Measurements from ENCODE around the gene FGF14.

The FGF14 gene

DNA sequence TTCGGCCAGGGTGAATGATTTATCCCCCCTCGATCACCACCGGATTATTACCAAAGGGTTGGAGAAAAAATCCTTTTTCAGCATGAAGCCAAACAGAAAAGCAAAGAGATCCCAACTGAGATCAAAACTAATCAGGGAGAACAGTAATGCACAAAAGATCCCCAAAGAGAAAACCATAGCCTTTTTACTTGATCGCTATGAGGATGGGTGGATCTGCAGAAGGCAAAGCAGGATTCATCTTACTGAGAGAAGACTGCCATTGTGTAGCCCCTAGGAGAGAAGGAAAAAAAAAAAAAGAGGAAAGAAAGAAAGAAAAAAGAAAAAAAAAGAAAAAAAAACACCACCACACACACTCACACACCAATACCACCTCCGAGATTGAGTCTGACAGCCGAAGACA lies at the start of gene FGF14:
FGF14 (minus strand) TSS at position 283 of the 400 bp plus-strand sequence.
- DNase-seq (ENCODE audit: low read depth in 2 of 3, low spot score in 2 of 3): no peak

DNA sequence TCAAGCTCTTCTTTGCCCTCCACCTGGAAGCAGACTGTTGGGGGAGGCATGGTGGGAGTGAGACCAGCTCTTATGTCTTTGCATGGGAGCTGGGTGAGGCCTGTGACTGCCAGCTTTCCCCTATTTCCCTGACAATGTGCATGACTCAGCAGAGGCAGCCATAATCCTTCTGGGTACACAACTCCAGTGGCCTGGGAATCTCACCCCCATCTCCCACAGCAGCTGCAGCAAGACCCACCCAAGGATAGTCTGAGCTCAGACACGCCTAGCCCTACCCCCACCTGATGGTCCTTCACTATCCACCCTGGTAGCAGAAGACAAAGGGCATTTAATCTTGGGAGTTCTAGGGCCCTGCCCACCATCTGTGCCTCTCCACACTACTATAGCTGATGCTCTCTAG lies 41.4 kb upstream of the FGF14 start:
- no peak for DNase-seq (ENCODE audit: low read depth in 2 of 3, low spot score in 2 of 3)

DNA sequence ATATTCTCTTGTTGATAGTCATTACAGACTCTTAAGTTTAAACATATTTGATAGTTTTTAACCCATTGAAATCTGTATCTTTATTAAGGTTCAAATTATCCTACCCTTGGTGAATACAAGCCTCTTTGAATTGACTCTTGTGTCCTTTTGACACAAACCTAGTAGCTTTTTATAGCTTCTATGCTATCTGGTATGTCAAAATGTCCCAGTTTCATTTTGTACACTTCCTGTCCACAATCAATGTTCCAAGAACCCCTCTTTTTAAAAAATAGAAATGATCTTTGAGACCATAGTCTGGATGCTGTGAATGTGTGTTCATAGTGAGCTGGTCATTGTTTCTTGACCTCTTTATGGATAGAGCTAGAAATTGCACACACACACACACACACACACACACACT lies 39.2 kb upstream of the FGF14 start:
- no peak for DNase-seq (ENCODE audit: low read depth in 2 of 3, low spot score in 2 of 3)

DNA sequence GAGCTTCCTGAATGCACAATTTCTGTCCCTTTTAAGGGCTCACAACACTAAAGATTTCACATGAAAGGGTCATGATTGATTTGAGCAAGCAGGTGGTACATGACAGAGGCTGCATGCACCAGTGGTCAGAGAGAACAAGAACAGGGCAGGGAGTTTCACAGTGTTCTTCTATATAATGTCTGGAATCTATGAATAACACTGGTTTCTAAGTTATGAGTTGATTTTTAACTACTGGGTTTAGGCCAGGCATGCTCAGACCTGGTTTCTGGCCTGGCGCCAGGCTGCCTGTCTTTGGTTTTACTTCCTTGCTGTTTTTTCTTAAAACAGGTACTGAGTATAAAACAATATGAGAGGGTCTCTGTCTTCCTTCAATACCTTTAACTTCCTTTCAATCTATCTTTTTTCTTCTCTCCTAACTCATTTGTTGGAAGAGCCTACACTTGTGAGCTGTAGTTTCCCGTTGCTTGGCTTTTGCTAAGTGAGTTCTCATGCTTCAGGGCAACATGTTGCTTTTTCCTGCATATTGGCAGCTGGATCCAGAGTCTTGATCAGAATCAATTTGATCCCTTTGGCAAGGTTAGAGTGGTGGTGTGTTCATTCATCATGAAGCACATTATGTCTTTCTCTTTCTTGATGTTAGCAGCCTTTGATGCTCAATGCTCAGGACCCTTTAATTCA lies 38.5 kb upstream of the FGF14 start:
- DNase-seq (ENCODE audit: low read depth in 2 of 3, low spot score in 2 of 3): no peak

DNA sequence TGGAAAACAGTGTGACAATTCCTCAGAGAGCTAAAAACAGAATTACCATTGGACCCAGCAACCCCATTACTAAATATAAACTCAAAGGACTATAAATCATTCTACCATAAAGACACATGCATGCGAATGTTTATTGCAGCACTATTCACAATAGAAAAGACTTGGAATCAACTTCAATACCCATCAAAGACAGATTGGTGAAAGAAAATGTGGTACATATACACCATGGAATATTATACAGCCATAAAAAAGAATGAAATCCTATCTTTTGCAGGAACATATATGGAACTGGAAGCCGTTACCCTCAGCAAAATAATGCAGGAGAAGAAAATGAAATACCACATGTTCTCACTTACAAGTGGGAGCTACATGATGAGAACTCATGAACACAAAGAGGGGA lies 20.8 kb upstream of the FGF14 start:
- no peak for DNase-seq (ENCODE audit: low read depth in 2 of 3, low spot score in 2 of 3)

DNA sequence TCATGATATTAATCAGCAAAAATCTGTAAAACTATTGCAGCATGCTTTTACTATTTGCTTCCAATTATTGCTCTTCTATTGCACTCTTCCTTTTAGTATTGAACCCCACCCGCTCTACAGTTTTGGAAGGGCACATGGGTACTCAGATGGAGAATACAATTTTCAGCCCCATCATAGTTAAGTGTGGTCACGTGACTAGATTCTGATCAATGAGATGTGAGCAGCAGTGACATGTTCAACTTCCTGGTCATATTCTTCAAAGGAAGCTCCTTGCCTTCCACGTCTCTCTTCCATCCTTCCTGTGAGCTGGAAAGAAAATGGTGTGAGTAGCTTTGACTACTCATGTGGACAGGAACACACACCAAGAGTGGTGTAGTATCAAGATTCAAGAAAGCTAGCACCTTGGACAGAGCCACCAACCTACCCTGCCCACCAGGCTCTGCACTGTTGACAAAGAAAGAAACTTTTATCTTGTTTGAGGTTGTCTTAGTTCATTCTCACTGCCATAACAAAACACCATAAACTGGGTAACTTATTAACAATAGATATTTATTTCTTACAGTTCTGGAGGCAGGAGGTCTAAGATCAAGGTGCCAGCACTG lies 3.8 kb upstream of the FGF14 start:
- DNase-seq (ENCODE audit: low read depth in 2 of 3, low spot score in 2 of 3): no peak

DNA sequence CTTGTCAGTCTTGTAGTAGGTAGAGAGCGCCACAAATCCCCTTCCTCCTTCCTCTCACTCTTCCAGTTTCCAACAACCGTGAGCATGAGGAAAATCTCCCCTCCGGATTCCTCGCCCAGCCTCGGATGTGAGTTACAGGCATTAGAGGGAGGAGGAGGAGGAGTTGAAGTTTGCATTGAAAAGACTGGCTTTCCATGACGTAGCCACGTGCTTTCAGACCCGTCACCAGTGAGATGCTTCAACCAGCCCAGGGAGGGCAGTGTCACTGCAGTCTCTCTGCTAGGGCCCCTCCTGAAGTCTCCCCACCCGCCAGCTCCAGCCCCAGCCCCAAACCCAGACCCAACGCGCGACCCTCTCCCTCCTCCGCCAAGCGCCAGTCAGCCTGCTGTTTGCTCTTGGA lies 442 bp upstream of the FGF14 start:
- DNase-seq (ENCODE audit: low read depth in 2 of 3, low spot score in 2 of 3): no peak

DNA sequence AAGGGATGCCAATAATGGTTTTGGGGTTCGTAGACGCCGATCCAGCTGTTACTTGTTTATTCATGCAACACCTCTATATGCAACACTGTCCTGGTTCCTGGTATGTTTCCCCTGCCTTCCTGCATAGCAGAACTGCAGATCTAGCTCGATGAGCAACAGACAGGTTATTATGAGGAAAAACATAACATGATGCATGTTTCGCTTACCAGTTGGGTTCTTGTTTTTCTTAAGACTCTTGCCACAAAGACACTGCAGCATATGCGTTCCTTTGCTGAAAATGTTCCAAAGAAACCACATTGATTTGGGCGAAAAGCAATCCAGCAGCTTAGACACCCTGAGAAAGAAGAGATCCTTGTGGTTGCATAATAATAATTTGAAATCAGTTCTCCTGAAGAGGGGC lies 583 bp downstream of the FGF14 start:
- DNase-seq (ENCODE audit: low read depth in 2 of 3, low spot score in 2 of 3): no peak

DNA sequence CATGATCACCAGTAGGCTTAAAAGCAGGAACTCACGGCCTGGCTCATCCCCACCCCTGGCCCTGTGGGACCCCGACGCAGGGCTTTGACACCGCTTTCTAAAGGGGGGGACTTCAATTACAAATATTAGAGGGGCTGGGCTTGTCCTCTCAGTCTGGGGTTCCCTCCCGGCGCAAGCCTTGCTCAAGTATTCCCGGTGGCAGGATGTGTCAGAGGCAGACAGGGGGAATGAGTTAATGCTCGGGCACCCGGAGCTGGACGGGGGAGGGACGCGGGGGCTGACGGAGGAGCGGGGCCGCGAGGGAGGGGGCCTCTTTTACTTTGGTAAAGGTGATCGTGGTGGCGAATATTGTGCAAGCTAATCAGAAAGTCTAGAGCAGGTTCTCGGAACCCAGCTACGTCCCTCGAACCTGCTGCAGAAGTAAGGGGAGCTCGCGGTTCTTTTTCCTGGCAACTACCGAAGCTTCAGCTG lies 1.1 kb downstream of the FGF14 start:
- DNase-seq (ENCODE audit: low read depth in 2 of 3, low spot score in 2 of 3): no peak

DNA sequence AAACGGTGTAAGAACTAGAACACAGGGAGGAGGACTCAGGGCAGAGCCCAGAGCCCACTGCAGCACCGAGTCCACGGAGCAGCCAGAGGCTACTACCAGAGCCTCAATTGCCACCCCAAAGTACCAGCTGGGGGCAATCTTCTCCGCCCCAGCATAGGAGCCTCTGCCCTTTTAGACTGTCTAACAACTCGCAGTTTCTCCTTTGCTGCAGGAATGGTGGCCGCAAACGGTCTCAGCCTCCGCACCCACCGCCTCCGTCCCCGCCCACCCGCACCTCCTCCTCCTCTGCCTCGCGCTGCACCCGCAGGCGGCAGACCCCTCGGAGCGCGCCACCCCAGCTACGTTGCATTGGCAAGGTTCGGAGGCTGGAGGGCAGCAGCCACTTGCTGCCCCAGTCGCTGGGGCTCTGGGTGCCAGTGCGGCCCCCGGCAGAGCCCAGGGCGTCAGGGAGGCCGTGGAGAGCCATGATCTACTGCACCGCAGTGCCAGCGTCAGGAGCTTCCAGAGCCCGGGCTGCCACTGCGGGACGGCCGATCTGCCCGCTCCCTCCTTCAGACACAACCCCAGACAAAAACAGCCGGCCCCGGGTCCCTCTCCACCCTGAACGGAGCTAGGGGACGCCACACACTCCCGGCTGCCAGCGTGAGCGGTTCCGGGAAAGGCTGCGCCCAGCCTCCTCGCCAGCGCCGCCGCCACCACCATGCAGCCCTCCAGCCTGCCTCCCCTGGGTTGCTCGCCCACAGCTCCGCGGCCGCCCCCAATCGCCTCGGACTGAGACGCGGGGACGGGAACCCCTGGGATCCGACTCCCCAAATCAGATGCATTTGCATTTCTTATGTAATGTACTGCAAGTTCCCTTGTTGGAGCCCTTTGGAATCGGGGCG lies 1.8 kb downstream of the FGF14 start:
- no peak for DNase-seq (ENCODE audit: low read depth in 2 of 3, low spot score in 2 of 3)

DNA sequence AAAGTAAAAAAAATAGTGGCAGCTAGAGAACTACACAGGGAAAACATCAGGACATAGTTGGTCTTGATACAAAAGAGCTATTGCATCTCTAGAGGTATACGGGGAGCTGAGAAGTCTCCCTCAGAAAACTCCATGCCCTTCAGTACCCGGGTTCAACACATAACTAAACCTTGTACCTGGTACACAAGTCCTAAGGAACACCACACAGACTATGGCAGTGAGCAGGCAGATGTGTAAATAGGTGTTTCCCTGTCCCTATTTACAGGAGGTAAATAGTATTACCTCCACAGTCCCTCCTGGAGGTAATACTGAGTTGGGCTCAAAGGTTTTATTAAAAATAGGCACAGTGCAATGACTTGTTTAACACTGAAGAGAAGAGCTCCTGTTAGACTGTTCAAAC lies 5.9 kb downstream of the FGF14 start:
- DNase-seq (ENCODE audit: low read depth in 2 of 3, low spot score in 2 of 3): no peak

DNA sequence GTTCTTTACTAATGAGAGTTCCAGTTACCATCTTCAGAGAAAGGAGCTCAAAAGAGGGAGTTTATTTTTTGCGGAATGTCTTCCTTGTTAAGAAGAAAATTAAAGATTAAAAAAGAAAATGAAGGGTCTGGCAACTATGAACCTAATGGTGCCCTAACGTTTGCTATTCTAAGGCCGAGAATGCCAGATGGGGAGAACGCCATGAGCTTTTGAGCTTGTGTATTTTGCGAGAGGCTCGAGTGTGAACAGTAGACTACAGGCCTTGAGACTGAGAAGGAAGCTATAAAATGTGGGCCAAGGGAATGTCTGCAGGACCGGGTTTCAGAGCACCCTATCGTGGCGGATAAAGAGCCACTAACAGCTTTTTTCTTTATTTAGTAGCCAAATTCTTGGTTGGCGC lies 6.7 kb downstream of the FGF14 start:
- DNase-seq (ENCODE audit: low read depth in 2 of 3, low spot score in 2 of 3): no peak

DNA sequence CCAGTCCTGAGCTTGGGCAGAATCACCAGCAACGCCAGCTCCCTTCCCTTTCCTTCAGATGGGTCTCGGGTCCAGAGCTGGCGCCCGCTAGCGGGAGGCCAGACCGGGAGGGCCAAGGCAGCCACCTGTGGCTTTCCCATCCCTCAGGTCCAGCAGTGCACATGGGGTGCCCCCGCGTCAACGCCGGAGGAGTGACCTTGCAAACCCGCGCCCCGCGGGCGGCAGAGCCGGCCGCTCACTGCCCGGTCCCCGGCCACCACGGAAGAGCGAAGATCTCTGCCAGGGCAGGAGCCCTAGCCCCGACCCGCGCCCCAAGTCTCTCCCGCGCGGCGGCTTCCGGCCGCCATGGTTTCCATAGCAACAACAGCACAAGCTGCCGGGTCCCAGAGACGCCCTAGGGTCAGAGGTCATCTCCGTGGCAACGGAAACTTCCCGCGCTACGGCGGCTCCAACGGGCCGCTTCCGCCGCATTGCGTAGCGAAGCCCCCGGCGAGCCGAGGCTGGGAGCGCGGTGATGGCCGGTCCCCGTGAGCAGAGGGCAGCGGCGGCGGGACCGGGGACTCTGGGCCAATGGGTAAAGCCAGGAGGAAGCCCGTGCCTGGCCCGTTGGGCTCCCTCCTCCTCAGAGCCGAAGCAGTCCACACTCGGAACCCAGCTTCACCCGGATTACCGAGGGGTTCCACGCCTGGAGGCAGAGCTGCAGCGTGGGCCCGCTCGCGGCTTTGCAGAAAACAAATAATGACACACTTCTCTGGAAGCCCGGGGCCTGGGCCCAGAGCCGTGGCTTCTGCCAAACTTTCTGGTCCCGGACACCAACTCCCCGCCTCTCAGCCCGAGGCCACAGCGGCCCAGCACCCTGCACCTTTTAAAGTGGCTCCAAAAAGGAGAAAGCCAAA lies 7.4 kb downstream of the FGF14 start:
- peak; percentile 82 to 97 (median 93) for DNase-seq (ENCODE audit: low read depth in 2 of 3, low spot score in 2 of 3)

DNA sequence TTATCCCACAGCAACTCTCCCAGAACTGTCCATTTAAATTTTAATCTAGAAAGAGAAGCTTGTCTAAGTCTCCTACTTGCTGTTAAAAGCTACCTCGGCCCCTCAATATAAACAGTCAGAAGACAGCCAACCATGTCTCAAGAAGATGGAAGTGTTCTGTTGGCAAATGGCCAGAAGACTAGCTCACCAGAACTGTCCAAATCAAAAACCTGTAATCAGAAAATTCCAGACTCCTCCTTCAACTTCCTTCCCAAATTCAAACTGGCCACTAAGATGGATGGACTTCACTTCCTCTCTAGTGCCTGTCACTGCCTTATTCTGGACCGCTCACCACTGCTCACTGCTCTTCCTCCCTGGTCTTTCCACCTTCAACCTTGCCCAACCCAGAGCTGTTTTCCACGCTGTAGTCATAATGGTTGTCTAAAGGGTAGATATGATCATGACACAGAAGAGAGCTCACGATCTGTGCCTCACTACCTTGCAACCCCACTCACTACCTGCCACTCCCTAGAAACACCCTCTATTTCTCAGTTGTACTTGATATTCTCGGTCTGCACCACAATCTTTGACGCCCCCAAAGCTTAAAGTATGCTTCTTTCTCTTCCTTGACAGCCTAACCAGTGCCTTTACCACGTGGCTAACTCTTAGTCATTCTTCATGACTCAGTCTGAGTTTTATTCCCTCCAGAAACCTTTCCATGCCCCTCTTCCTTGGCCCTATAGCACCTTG lies 9.2 kb downstream of the FGF14 start:
- DNase-seq (ENCODE audit: low read depth in 2 of 3, low spot score in 2 of 3): no peak

DNA sequence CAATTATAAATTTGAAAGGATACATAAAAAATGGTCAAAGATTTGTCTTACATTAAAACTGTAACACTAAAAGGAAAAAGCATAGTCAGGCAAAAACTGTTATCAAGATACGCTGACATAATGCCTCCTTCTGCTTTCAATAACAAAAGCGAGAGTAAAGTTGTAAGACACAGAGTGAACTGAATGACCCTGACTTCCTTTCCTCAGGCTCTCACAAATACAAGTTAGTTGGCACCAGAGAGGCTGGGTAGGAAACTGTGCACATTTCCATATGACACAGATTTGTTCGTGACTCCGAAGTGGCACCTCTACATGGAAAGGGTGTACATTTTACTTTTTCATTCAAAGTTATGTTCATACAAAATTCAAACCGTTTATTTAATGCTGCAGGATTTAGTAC lies 15.4 kb downstream of the FGF14 start:
- no peak for DNase-seq (ENCODE audit: low read depth in 2 of 3, low spot score in 2 of 3)

DNA sequence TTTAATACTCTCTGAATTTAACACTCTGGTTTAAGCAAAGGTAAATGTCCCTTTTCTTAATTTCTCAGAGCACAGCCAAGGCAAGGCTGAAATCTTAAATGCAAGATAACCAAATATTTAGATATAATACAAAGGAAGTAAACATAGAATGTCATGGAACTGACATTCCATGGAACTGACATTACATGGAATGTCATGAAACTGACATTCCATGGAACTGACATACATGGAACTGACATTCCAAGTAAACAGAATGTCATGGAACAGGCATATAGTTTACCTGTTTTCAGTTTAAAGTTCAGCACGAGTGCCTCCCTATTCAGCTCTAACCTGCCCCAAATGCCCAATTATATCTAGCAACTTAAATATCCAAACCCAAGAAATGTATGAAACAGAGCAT lies 21.8 kb downstream of the FGF14 start:
- no peak for DNase-seq (ENCODE audit: low read depth in 2 of 3, low spot score in 2 of 3)

DNA sequence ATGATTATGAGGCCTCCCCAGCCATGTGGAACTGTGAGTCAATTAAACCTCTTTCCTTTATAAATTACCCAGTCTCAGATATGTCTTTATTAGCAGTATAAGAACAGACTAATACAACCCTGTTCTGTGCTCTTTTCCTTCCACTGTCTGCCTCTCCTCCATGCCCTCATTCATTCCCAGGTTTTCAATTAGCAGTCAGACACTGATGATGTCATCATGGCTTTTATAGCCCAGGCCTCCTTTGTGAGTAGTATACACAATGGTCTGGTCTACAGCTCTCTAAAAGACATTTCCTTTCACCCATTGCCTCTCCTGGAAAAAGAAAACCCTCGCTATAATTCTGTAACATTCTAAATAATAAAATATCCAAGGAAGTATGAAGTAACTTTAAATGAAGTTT lies 25.5 kb downstream of the FGF14 start:
- no peak for DNase-seq (ENCODE audit: low read depth in 2 of 3, low spot score in 2 of 3)

DNA sequence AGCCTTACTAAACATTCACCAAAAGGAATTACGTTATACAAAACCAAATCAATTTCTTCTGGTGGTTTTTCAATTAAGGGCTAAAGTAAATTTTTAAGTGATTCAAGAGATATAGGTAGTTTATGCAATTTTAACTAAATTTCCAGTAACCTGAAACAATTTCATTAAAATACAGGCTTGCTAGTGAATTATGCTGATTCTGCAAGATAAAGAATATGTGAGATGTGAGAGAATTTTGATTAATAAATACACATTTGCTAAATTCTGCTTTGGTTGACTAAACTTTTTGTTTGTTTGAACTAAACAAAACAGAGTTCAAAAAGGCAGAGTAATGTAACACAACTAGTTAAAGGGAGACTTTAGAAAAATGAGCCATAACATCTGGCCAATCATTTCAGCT lies 27.1 kb downstream of the FGF14 start:
- DNase-seq (ENCODE audit: low read depth in 2 of 3, low spot score in 2 of 3): no peak

DNA sequence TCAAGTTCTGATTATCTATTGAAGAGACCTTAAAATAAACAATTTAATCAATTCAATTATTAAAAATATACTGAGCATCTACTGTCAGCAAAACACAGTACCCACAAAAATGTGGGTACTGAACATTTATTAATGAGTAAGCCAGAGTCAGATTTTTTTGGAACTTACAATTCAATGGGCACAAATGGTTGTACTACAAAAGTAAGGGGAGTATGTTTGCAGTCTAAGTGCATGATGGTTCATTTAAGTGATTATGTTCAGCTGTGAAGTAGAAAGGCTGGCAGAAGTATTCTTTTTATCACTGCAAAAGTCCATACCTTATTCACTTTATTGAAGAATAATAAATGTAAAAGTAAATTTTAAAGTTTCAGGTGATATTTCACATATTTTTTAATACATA lies 27.6 kb downstream of the FGF14 start:
- no peak for DNase-seq (ENCODE audit: low read depth in 2 of 3, low spot score in 2 of 3)

DNA sequence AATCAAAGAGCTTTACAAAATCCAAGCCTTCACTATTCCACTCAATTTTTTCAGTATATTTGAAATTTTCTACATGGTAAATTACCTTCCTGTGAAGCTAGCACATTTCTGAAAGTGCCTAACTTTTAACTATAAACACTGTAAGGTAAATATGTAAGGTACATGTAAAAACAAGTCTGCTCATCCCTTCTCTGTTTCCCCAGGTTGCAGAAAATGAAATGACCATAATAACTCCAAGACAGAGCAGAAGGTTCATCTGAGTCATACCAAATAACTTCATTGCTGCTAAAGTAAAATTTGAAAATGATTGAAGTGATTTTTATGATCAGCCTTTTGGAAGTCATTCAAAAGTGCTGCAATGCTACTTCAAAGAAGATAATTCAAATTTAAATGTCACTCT lies 28.6 kb downstream of the FGF14 start:
- DNase-seq (ENCODE audit: low read depth in 2 of 3, low spot score in 2 of 3): no peak

DNA sequence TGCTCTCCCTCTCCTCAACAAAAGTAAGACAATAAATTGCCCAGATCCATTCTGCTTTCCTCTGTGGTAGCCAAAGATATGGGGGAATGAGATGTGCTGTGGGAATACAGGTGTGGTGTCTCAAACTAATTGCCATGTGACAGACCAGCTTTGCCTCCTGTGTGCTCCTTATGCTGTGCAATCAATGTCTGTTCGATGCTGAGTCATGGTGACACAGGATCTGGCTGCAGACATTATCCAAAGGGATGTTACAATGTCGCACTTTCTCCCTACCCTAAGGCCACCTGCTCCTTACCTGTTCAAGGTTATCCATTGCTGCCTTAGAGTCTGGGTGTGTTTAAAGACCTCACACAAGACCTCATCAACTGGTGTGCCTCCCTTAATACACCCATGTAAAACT lies 32.5 kb downstream of the FGF14 start:
- DNase-seq (ENCODE audit: low read depth in 2 of 3, low spot score in 2 of 3): no peak
